HEK293 (cell line): Measurements from ENCODE around the gene MRPL4.

Experiments used
- HOXA7 ChIP-seq: sonication (generic); formaldehyde crosslinking; IDR thresholded peaks from 2 replicates; pipeline ENCODE4 v1.8.1; 2022; ENCODE audit warnings: missing genetic modification reagents, borderline replicate concordance
- IKZF3 ChIP-seq: fragments of 450-650 bp; IDR thresholded peaks from 2 replicates; pipeline ENCODE4 v1.5.0; 2018; ENCODE audit warnings: missing biosample characterization, mild to moderate bottlenecking, missing genetic modification characterization, moderate library complexity
- SCRT2 ChIP-seq: fragments of 450-650 bp; formaldehyde crosslinking; IDR thresholded peaks from 2 replicates; pipeline ENCODE4 v1.5.1; 2016; ENCODE audit warnings: missing biosample characterization, missing genetic modification characterization
- TCF7L2 ChIP-seq: IDR thresholded peaks from 2 replicates; pipeline ENCODE4 v1.6.1; 2011; ENCODE audit warnings: low read depth, mild to moderate bottlenecking, inconsistent platforms, low read length, moderate library complexity, borderline replicate concordance
- TRIM28 ChIP-seq: IDR thresholded peaks from 2 replicates; pipeline ENCODE4 v1.6.1; 2011; ENCODE audit warnings: low read length, control low read depth, borderline replicate concordance
- ZBTB21 ChIP-seq: fragments of 450-650 bp; formaldehyde crosslinking; IDR thresholded peaks from 2 replicates; pipeline ENCODE4 v1.5.1; 2017; ENCODE audit warnings: missing biosample characterization, missing genetic modification characterization
- ZFP3 ChIP-seq: fragments of 450-650 bp; formaldehyde crosslinking; IDR thresholded peaks from 2 replicates; pipeline ENCODE4 v1.5.1; 2016; ENCODE audit warnings: low read depth, missing biosample characterization, missing genetic modification characterization
- ZNF133 ChIP-seq: fragments of 450-650 bp; formaldehyde crosslinking; IDR thresholded peaks from 2 replicates; pipeline ENCODE4 v1.5.1; 2016; ENCODE audit warnings: missing biosample characterization, missing genetic modification characterization
- ZNF146 ChIP-seq: fragments of 450-650 bp; formaldehyde crosslinking; IDR thresholded peaks from 2 replicates; pipeline ENCODE4 v1.5.1; 2016; ENCODE audit warnings: missing biosample characterization, missing genetic modification characterization
- ZNF19 ChIP-seq: fragments of 450-650 bp; formaldehyde crosslinking; IDR thresholded peaks from 2 replicates; pipeline ENCODE4; 2016; ENCODE audit warnings: missing biosample characterization, missing genetic modification characterization, low read depth
- ZNF211 ChIP-seq: fragments of 450-650 bp; formaldehyde crosslinking; IDR thresholded peaks from 2 replicates; pipeline ENCODE4 v1.5.1; 2016; ENCODE audit warnings: low read depth, missing biosample characterization, missing genetic modification characterization
- ZNF23 ChIP-seq: fragments of 450-650 bp; formaldehyde crosslinking; IDR thresholded peaks from 2 replicates; pipeline ENCODE4 v1.5.1; 2016; ENCODE audit warnings: missing biosample characterization, missing genetic modification characterization, borderline replicate concordance
- ZNF24 ChIP-seq: fragments of 450-650 bp; formaldehyde crosslinking; IDR thresholded peaks from 2 replicates; pipeline ENCODE4 v1.5.1; 2016; ENCODE audit warnings: missing biosample characterization, missing genetic modification characterization
- ZNF404 ChIP-seq: fragments of 450-650 bp; formaldehyde crosslinking; IDR thresholded peaks from 2 replicates; pipeline ENCODE4 v1.5.1; 2017; ENCODE audit warnings: missing biosample characterization, missing genetic modification characterization
- ZNF423 ChIP-seq: fragments of 450-650 bp; formaldehyde crosslinking; IDR thresholded peaks from 2 replicates; pipeline ENCODE4 v1.5.1; 2016; ENCODE audit warnings: missing biosample characterization, missing genetic modification characterization
- ZNF530 ChIP-seq: fragments of 450-650 bp; formaldehyde crosslinking; IDR thresholded peaks from 2 replicates; pipeline ENCODE4 v1.5.1; 2016; ENCODE audit warnings: low read depth, missing biosample characterization, missing genetic modification characterization
- ZNF560 ChIP-seq: fragments of 450-650 bp; formaldehyde crosslinking; IDR thresholded peaks from 2 replicates; pipeline ENCODE4 v1.5.1; 2017; ENCODE audit warnings: missing biosample characterization, missing genetic modification characterization, borderline replicate concordance
- ZNF654 ChIP-seq: fragments of 450-650 bp; formaldehyde crosslinking; IDR thresholded peaks from 2 replicates; pipeline ENCODE4 v1.5.1; 2016; ENCODE audit warnings: low read depth, missing biosample characterization, missing genetic modification characterization
- ZNF658 ChIP-seq: fragments of 450-650 bp; formaldehyde crosslinking; IDR thresholded peaks from 2 replicates; pipeline ENCODE4; 2016; ENCODE audit warnings: missing biosample characterization, missing genetic modification characterization
- ZNF76 ChIP-seq: fragments of 450-650 bp; formaldehyde crosslinking; IDR thresholded peaks from 2 replicates; pipeline ENCODE4; 2016; ENCODE audit warnings: low read depth, missing biosample characterization, missing genetic modification characterization, borderline replicate concordance
- ZNF791 ChIP-seq: fragments of 450-650 bp; formaldehyde crosslinking; IDR thresholded peaks from 2 replicates; pipeline ENCODE4 v1.5.1; 2016; ENCODE audit warnings: missing biosample characterization, missing genetic modification characterization
- ZNF843 ChIP-seq: fragments of 450-650 bp; formaldehyde crosslinking; IDR thresholded peaks from 2 replicates; pipeline ENCODE4 v1.5.1; 2016; ENCODE audit warnings: missing biosample characterization, missing genetic modification characterization
- TF ChIP-seq, protein P1 (sequence below): fragments of 450-650 bp; formaldehyde crosslinking; IDR thresholded peaks from 2 replicates; pipeline ENCODE4 v1.5.1; 2016; ENCODE audit warnings: missing biosample characterization, missing genetic modification characterization, borderline replicate concordance
- TF ChIP-seq, protein P2 (sequence below): fragments of 450-650 bp; formaldehyde crosslinking; IDR thresholded peaks from 2 replicates; pipeline ENCODE4 v1.5.1; 2016; ENCODE audit warnings: missing biosample characterization, missing genetic modification characterization
- TF ChIP-seq, protein P3 (sequence below): fragments of 450-650 bp; formaldehyde crosslinking; IDR thresholded peaks from 2 replicates; pipeline ENCODE4 v1.5.1; 2016; ENCODE audit warnings: missing biosample characterization, missing genetic modification characterization
- TF ChIP-seq, protein P4 (sequence below): fragments of 450-650 bp; formaldehyde crosslinking; IDR thresholded peaks from 2 replicates; pipeline ENCODE4 v1.5.1; 2016; ENCODE audit warnings: missing biosample characterization, missing genetic modification characterization
- TF ChIP-seq, protein P5 (sequence below): fragments of 450-650 bp; formaldehyde crosslinking; IDR thresholded peaks from 2 replicates; pipeline ENCODE4 v1.5.1; 2017; ENCODE audit warnings: missing biosample characterization, missing genetic modification characterization
- TF ChIP-seq, protein P6 (sequence below): fragments of 450-650 bp; formaldehyde crosslinking; IDR thresholded peaks from 2 replicates; pipeline ENCODE4 v1.5.1; 2016; ENCODE audit warnings: missing biosample characterization, missing genetic modification characterization

The MRPL4 gene

DNA sequence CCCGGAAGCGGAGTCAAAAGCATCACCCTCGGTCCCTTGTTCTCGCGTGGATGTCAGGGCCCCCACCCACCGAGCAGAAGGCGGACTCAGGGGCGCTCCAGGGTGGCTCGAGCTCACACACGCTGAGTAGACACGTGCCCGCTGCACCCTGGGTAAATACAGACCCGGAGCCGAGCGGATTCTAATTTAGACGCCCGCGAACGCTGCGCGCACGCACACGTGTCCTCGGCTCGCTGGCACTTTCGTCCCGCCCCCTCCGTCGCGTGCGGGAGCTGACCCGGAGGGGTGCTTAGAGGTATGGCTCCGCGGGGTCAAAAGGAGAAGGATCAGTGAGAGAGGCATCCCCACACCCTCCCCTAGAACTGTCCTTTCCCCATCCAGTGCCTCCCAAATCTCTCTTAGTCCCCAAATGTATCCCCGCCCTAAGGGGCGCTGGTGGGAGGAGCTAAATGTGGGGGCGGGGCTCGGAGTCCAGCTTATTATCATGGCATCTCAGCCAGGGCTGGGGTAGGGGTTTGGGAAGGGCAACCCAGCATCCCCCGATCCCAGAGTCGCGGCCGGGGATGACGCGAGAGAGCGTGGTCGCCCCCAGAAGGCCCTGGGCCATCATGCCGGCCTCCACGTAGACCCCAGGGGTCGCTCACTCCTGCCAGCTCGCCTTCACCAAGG, 37.3 kb downstream of the MRPL4 start (continued):
- TF ChIP-seq ZNF133 (tag by site-specific recombination) (no peak), ZNF560 (tag by site-specific recombination) (no peak), ZNF76 (tag by site-specific recombination) (peak; percentile 88), ZNF211 (tag by site-specific recombination) (no peak), ZNF23 (tag by site-specific recombination) (no peak), HOXA7 (no peak), ZNF404 (tag by site-specific recombination) (no peak), ZNF791 (tag by site-specific recombination) (no peak), ZNF843 (tag by site-specific recombination) (no peak; the same call in 1 of the 2 replicates), ZNF146 (tag by site-specific recombination) (no peak), IKZF3 (tag by site-specific recombination) (no peak), SCRT2 (tag by site-specific recombination) (no peak), TRIM28 (no peak), TCF7L2 (no peak), ZNF19 (tag by site-specific recombination) (no peak), ZNF654 (tag by site-specific recombination) (no peak), ZNF530 (no peak), ZNF24 (tag by site-specific recombination) (no peak; the same call in 1 of the 2 replicates), ZNF423 (peak; percentile 54), ZNF658 (tag by site-specific recombination) (no peak), ZBTB21 (tag by site-specific recombination) (no peak), ZFP3 (tag by site-specific recombination) (no peak)
- TF ChIP-seq, protein P1, sequence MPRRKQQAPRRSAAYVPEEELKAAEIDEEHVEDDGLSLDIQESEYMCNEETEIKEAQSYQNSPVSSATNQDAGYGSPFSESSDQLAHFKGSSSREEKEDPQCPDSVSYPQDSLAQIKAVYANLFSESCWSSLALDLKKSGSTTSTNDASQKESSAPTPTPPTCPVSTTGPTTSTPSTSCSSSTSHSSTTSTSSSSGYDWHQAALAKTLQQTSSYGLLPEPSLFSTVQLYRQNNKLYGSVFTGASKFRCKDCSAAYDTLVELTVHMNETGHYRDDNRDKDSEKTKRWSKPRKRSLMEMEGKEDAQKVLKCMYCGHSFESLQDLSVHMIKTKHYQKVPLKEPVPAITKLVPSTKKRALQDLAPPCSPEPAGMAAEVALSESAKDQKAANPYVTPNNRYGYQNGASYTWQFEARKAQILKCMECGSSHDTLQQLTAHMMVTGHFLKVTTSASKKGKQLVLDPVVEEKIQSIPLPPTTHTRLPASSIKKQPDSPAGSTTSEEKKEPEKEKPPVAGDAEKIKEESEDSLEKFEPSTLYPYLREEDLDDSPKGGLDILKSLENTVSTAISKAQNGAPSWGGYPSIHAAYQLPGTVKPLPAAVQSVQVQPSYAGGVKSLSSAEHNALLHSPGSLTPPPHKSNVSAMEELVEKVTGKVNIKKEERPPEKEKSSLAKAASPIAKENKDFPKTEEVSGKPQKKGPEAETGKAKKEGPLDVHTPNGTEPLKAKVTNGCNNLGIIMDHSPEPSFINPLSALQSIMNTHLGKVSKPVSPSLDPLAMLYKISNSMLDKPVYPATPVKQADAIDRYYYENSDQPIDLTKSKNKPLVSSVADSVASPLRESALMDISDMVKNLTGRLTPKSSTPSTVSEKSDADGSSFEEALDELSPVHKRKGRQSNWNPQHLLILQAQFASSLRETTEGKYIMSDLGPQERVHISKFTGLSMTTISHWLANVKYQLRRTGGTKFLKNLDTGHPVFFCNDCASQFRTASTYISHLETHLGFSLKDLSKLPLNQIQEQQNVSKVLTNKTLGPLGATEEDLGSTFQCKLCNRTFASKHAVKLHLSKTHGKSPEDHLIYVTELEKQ (tag by site-specific recombination), result no peak
- TF ChIP-seq, protein P2, sequence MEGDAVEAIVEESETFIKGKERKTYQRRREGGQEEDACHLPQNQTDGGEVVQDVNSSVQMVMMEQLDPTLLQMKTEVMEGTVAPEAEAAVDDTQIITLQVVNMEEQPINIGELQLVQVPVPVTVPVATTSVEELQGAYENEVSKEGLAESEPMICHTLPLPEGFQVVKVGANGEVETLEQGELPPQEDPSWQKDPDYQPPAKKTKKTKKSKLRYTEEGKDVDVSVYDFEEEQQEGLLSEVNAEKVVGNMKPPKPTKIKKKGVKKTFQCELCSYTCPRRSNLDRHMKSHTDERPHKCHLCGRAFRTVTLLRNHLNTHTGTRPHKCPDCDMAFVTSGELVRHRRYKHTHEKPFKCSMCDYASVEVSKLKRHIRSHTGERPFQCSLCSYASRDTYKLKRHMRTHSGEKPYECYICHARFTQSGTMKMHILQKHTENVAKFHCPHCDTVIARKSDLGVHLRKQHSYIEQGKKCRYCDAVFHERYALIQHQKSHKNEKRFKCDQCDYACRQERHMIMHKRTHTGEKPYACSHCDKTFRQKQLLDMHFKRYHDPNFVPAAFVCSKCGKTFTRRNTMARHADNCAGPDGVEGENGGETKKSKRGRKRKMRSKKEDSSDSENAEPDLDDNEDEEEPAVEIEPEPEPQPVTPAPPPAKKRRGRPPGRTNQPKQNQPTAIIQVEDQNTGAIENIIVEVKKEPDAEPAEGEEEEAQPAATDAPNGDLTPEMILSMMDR (tag by site-specific recombination), result no peak
- TF ChIP-seq, protein P3, sequence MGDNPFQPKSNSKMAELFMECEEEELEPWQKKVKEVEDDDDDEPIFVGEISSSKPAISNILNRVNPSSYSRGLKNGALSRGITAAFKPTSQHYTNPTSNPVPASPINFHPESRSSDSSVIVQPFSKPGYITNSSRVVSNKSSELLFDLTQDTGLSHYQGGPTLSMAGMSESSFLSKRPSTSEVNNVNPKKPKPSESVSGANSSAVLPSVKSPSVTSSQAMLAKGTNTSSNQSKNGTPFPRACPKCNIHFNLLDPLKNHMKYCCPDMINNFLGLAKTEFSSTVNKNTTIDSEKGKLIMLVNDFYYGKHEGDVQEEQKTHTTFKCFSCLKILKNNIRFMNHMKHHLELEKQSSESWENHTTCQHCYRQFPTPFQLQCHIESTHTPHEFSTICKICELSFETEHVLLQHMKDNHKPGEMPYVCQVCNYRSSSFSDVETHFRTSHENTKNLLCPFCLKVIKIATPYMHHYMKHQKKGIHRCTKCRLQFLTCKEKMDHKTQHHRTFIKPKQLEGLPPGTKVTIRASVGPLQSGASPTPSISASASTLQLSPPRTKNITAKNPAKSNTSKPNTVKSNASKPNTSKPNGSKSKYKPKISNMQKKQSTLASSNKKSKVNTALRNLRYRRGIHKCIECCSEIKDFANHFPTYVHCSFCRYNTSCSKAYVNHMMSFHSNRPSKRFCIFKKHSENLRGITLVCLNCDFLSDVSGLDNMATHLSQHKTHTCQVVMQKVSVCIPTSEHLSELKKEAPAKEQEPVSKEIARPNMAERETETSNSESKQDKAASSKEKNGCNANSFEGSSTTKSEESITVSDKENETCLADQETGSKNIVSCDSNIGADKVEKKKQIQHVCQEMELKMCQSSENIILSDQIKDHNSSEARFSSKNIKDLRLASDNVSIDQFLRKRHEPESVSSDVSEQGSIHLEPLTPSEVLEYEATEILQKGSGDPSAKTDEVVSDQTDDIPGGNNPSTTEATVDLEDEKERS (tag by site-specific recombination), result no peak
- TF ChIP-seq, protein P4, sequence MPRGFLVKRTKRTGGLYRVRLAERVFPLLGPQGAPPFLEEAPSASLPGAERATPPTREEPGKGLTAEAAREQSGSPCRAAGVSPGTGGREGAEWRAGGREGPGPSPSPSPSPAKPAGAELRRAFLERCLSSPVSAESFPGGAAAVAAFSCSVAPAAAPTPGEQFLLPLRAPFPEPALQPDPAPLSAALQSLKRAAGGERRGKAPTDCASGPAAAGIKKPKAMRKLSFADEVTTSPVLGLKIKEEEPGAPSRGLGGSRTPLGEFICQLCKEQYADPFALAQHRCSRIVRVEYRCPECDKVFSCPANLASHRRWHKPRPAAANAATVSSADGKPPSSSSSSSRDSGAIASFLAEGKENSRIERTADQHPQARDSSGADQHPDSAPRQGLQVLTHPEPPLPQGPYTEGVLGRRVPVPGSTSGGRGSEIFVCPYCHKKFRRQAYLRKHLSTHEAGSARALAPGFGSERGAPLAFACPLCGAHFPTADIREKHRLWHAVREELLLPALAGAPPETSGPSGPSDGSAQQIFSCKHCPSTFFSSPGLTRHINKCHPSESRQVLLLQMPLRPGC (tag by site-specific recombination), result 0 out of 2 replicates have a peak, but pooled peaks have one; percentile 31
- TF ChIP-seq, protein P5, sequence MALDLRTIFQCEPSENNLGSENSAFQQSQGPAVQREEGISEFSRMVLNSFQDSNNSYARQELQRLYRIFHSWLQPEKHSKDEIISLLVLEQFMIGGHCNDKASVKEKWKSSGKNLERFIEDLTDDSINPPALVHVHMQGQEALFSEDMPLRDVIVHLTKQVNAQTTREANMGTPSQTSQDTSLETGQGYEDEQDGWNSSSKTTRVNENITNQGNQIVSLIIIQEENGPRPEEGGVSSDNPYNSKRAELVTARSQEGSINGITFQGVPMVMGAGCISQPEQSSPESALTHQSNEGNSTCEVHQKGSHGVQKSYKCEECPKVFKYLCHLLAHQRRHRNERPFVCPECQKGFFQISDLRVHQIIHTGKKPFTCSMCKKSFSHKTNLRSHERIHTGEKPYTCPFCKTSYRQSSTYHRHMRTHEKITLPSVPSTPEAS (tag by site-specific recombination), result no peak
- TF ChIP-seq, protein P6, sequence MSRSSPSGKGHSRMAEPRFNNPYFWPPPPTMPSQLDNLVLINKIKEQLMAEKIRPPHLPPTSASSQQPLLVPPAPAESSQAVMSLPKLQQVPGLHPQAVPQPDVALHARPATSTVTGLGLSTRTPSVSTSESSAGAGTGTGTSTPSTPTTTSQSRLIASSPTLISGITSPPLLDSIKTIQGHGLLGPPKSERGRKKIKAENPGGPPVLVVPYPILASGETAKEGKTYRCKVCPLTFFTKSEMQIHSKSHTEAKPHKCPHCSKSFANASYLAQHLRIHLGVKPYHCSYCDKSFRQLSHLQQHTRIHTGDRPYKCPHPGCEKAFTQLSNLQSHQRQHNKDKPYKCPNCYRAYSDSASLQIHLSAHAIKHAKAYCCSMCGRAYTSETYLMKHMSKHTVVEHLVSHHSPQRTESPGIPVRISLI (tag by site-specific recombination), result no peak
